ENCODE results near the gene EPN2. TPM values are rescaled to one million over a fixed set of nuclear protein-coding genes. Genes with fewer than 3 reads are reported as not detected.

The EPN2 gene
- total and polyA plus RNA-seq, 2 donors from 2014 or later: 18.0 to 45.4 TPM

GRCh38 chr17:19378416-19379360 lies 141.5 kb downstream of the EPN2 start, which contains the start of gene MAPK7:
MAPK7 (plus strand) TSS chr17:19378498; CDS start chr17:19378901, 403 bp downstream.
- H3K9ac ChIP-seq (ENCODE audit: low read length in 3 of 3): peak within 1 kb of the TSS; percentile 63 to 87 (median 76)
- peak within 1 kb of the TSS; percentile 70 to 89 (median 77) for H3K4me3 ChIP-seq (ENCODE audit: low read length in 3 of 3)
- TF ChIP-seq, protein P1, sequence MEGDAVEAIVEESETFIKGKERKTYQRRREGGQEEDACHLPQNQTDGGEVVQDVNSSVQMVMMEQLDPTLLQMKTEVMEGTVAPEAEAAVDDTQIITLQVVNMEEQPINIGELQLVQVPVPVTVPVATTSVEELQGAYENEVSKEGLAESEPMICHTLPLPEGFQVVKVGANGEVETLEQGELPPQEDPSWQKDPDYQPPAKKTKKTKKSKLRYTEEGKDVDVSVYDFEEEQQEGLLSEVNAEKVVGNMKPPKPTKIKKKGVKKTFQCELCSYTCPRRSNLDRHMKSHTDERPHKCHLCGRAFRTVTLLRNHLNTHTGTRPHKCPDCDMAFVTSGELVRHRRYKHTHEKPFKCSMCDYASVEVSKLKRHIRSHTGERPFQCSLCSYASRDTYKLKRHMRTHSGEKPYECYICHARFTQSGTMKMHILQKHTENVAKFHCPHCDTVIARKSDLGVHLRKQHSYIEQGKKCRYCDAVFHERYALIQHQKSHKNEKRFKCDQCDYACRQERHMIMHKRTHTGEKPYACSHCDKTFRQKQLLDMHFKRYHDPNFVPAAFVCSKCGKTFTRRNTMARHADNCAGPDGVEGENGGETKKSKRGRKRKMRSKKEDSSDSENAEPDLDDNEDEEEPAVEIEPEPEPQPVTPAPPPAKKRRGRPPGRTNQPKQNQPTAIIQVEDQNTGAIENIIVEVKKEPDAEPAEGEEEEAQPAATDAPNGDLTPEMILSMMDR (IDR thresholded peaks at IDR 0.05; ENCODE audit: borderline replicate concordance, extremely low read depth, insufficient read depth): no peak
- H3K27ac ChIP-seq (ENCODE audit: low read depth in 2 of 2, low read length in 2 of 2): peak within 1 kb of the TSS; percentile 95 to 96
- H3K27me3 ChIP-seq (ENCODE audit: control insufficient read depth, insufficient read depth, low read length): no peaks in the 10 kb centered on the region
- H3K4me1 ChIP-seq (ENCODE audit: control insufficient read depth in 2 of 3, insufficient read depth in 2 of 3, low read depth in 1 of 3, low read length in 3 of 3): peaks cover 0 to 10% (median 0%) of the 10 kb centered on the region in 3 donors
- DNase-seq (peak in 2 of 5 donors; percentile 76), FAIRE-seq (no peak)
- H3K36me3 ChIP-seq (ENCODE audit: control insufficient read depth in 2 of 3, insufficient read depth in 3 of 3, low read length in 3 of 3): peaks cover 10 to 24% (median 20%) of the 10 kb centered on the region in 3 donors
- intact Hi-C loops (cut with DNase I): no loop called here
- no peaks in the 10 kb centered on the region for H3K9me3 ChIP-seq (ENCODE audit: control insufficient read depth in 2 of 3, insufficient read depth in 1 of 3, low read length in 3 of 3)

DNA sequence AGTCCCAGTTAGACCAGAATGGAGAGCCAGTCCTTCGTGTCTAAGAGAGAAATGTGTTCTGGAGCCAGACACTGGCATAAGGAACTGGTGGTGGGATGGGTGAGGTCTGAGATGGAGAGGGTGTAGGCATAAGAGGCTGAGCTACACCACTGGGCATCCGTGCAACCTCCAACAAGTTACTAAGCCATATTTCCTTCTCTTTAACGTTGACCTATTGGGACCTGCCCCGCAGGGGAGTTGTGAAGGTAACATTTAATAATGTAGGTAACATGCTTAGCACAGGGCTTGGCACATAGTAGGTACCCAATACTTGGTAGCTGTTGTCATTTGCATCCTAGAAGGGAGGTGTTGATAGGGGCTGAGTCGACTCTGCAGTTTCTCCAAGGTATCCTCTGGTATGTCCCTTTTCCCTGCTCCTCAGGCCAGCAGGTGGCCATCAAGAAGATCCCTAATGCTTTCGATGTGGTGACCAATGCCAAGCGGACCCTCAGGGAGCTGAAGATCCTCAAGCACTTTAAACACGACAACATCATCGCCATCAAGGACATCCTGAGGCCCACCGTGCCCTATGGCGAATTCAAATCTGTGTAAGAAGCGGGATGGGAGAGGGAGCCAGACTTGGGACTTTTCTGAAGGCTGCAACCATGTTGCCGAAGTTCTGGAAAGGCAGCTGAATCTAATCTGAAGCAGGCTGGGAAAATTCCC lies 142.3 kb downstream of the EPN2 start:
- peaks cover 0 to 16% (median 0%) of the 10 kb centered on the region in 3 donors for H3K4me1 ChIP-seq (ENCODE audit: control insufficient read depth in 2 of 3, insufficient read depth in 2 of 3, low read depth in 1 of 3, low read length in 3 of 3)
- intact Hi-C loops (cut with DNase I): no loop called here
- DNase-seq (peak in 2 of 5 donors; percentile 47 to 60), FAIRE-seq (no peak)
- H3K27me3 ChIP-seq (ENCODE audit: control insufficient read depth, insufficient read depth, low read length): no peaks in the 10 kb centered on the region
- peak overlapping the region in 2 of 3 donors; percentile 26 to 76 for H3K9ac ChIP-seq (ENCODE audit: low read length in 3 of 3)
- H3K36me3 ChIP-seq (ENCODE audit: control insufficient read depth in 2 of 3, insufficient read depth in 3 of 3, low read length in 3 of 3): peaks cover 10 to 30% (median 21%) of the 10 kb centered on the region in 3 donors
- peak overlapping the region; percentile 54 to 77 (median 68) for H3K4me3 ChIP-seq (ENCODE audit: low read length in 3 of 3)
- TF ChIP-seq, protein P1 (IDR thresholded peaks at IDR 0.05; ENCODE audit: borderline replicate concordance, extremely low read depth, insufficient read depth): no peak
- no peak overlapping the region for H3K27ac ChIP-seq (ENCODE audit: low read depth in 2 of 2, low read length in 2 of 2)
- no peaks in the 10 kb centered on the region for H3K9me3 ChIP-seq (ENCODE audit: control insufficient read depth in 2 of 3, insufficient read depth in 1 of 3, low read length in 3 of 3)

DNA sequence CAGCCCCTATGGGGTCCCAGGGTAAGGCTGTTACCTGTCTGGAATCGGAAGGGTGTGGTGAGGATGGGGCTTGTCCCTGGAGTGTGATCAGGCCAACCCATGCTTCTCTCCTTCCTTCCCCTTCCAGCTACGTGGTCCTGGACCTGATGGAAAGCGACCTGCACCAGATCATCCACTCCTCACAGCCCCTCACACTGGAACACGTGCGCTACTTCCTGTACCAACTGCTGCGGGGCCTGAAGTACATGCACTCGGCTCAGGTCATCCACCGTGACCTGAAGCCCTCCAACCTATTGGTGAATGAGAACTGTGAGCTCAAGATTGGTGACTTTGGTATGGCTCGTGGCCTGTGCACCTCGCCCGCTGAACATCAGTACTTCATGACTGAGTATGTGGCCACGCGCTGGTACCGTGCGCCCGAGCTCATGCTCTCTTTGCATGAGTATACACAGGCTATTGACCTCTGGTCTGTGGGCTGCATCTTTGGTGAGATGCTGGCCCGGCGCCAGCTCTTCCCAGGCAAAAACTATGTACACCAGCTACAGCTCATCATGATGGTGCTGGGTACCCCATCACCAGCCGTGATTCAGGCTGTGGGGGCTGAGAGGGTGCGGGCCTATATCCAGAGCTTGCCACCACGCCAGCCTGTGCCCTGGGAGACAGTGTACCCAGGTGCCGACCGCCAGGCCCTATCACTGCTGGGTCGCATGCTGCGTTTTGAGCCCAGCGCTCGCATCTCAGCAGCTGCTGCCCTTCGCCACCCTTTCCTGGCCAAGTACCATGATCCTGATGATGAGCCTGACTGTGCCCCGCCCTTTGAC lies 143.5 kb downstream of the EPN2 start:
- intact Hi-C loops (cut with DNase I): no loop called here
- Histone ChIP-seq H3K4me3 (ENCODE audit: low read length in 3 of 3) (no peak overlapping the region), H3K27me3 (ENCODE audit: control insufficient read depth, insufficient read depth, low read length) (no peaks in the 10 kb centered on the region), H3K4me1 (ENCODE audit: control insufficient read depth in 2 of 3, insufficient read depth in 2 of 3, low read depth in 1 of 3, low read length in 3 of 3) (peaks cover 0 to 25% (median 0%) of the 10 kb centered on the region in 3 donors), H3K9ac (ENCODE audit: low read length in 3 of 3) (no peak overlapping the region), H3K27ac (ENCODE audit: low read depth in 2 of 2, low read length in 2 of 2) (no peak overlapping the region), H3K36me3 (ENCODE audit: control insufficient read depth in 2 of 3, insufficient read depth in 3 of 3, low read length in 3 of 3) (peaks cover 10 to 30% (median 21%) of the 10 kb centered on the region in 3 donors), H3K9me3 (ENCODE audit: control insufficient read depth in 2 of 3, insufficient read depth in 1 of 3, low read length in 3 of 3) (no peaks in the 10 kb centered on the region)
- FAIRE-seq: no peak
- TF ChIP-seq, protein P1 (IDR thresholded peaks at IDR 0.05; ENCODE audit: borderline replicate concordance, extremely low read depth, insufficient read depth): no peak
- DNase-seq: peak in 2 of 5 donors; percentile 51 to 67

Data from kidney (tissue), 14 donors.